Stimulated activated CD4-positive, alpha-beta T cell treated with anti-CD3 and anti-CD28 coated beads, Interleukin-1b, Interleukin-23, amount 100 ng/mL, for 1 hour (primary cell): ENCODE results near the gene ARID1B.

Source experiments
- DNase-seq, 2 donors: peaks; one replicate each; pipeline ENCODE4 v3.0.0-alpha.2; 2020; ENCODE audit warnings: low read depth in 2 of 2

Gene ARID1B

GRCh38 chr6:157184202-157185015 is 407.2 kb downstream of the ARID1B start:
- peak; percentile 5 to 29 for DNase-seq

- no peak for DNase-seq
Observed at GRCh38 chr6:157185171-157185570, 408.0 kb downstream of the ARID1B start.

GRCh38 chr6:157185986-157186385 is 408.8 kb downstream of the ARID1B start:
- DNase-seq, result no peak

- DNase-seq, result no peak
Observed at GRCh38 chr6:157186785-157187181, 409.6 kb downstream of the ARID1B start.

GRCh38 chr6:157187182-157188083 is 410.3 kb downstream of the ARID1B start:
- no peak for DNase-seq

- DNase-seq, result no peak
Observed at GRCh38 chr6:157188213-157188612, 411.0 kb downstream of the ARID1B start.

- no peak for DNase-seq
Observed at GRCh38 chr6:157193443-157193996, 416.3 kb downstream of the ARID1B start.

GRCh38 chr6:157194110-157194509 is 416.9 kb downstream of the ARID1B start:
- DNase-seq, result no peak

GRCh38 chr6:157194643-157195042 is 417.5 kb downstream of the ARID1B start:
- DNase-seq, result no peak

GRCh38 chr6:157196391-157196790 is 419.2 kb downstream of the ARID1B start:
- DNase-seq, result no peak

GRCh38 chr6:157198425-157199279 is 421.5 kb downstream of the ARID1B start:
- DNase-seq, result no peak

GRCh38 chr6:157200117-157200516 is 422.9 kb downstream of the ARID1B start:
- DNase-seq, result no peak

GRCh38 chr6:157200611-157201010 is 423.4 kb downstream of the ARID1B start:
- no peak for DNase-seq

- DNase-seq, result no peak
Observed at GRCh38 chr6:157201083-157201482, 423.9 kb downstream of the ARID1B start.

- no peak for DNase-seq
Observed at GRCh38 chr6:157203312-157203744, 426.1 kb downstream of the ARID1B start.

- DNase-seq, result no peak
Observed at GRCh38 chr6:157203764-157204163, 426.6 kb downstream of the ARID1B start.

GRCh38 chr6:157205473-157206358 is 428.5 kb downstream of the ARID1B start:
- no peak for DNase-seq

GRCh38 chr6:157206359-157206815 is 429.2 kb downstream of the ARID1B start:
- no peak for DNase-seq

- DNase-seq, result no peak
Observed at GRCh38 chr6:157207521-157208076, 430.4 kb downstream of the ARID1B start.
